Ishikawa (cell line): ENCODE measurements around the gene PAK2.

Experiments
- CEBPB ChIP-seq: IDR thresholded peaks from 2 replicates; pipeline ENCODE4 v1.6.1; 2012
- CREB1 ChIP-seq: IDR thresholded peaks from 2 replicates; pipeline ENCODE4 v1.6.1; 2012; ENCODE audit warnings: low read depth
- EGR1 ChIP-seq: IDR thresholded peaks from 2 replicates; pipeline ENCODE4 v1.6.1; 2012
- EP300 ChIP-seq: IDR thresholded peaks from 2 replicates; pipeline ENCODE4 v1.6.1; 2012; ENCODE audit warnings: borderline replicate concordance
- FOXM1 ChIP-seq: IDR thresholded peaks from 2 replicates; pipeline ENCODE4 v1.6.1; 2012; ENCODE audit warnings: low read depth, borderline replicate concordance
- MAX ChIP-seq: IDR thresholded peaks from 2 replicates; pipeline ENCODE4 v1.6.1; 2012
- NFIC ChIP-seq: IDR thresholded peaks from 2 replicates; pipeline ENCODE4 v1.6.1; 2012
- RAD21 ChIP-seq: IDR thresholded peaks from 2 replicates; pipeline ENCODE4 v1.6.1; 2012; ENCODE audit warnings: low read depth
- REST ChIP-seq: IDR thresholded peaks from 2 replicates; pipeline ENCODE4 v1.6.1; 2012; ENCODE audit warnings: low read depth, mild to moderate bottlenecking
- TAF1 ChIP-seq: IDR thresholded peaks from 2 replicates; pipeline ENCODE4 v1.6.1; 2012; ENCODE audit warnings: low read depth, mild to moderate bottlenecking
- TCF12 ChIP-seq: IDR thresholded peaks from 2 replicates; pipeline ENCODE4 v1.6.1; 2012; ENCODE audit warnings: low read depth
- TEAD4 ChIP-seq: IDR thresholded peaks from 2 replicates; pipeline ENCODE4 v1.6.1; 2012
- USF1 ChIP-seq: IDR thresholded peaks from 2 replicates; pipeline ENCODE4 v1.6.1; 2012
- YY1 ChIP-seq: IDR thresholded peaks from 2 replicates; pipeline ENCODE4 v1.6.1; 2012; ENCODE audit warnings: low read depth
- ZBTB7A ChIP-seq: IDR thresholded peaks from 2 replicates; pipeline ENCODE4 v1.6.1; 2012; ENCODE audit warnings: low read depth

The PAK2 gene

GRCh38 chr3:196706327-196706726 is 33.3 kb upstream of the PAK2 start:
- TF ChIP-seq EGR1 (no peak), FOXM1 (no peak), MAX (no peak), CEBPB (no peak), TAF1 (no peak), TEAD4 (no peak), NFIC (no peak), USF1 (no peak), TCF12 (no peak), RAD21 (no peak), ZBTB7A (no peak), CREB1 (no peak), REST (no peak), EP300 (no peak), YY1 (no peak)

GRCh38 chr3:196706731-196707130 is 32.9 kb upstream of the PAK2 start:
- no peak for TF ChIP-seq MAX
- TF ChIP-seq TCF12: no peak
- no peak for TF ChIP-seq REST
- no peak for TF ChIP-seq TAF1
- TF ChIP-seq CREB1: no peak
- no peak for TF ChIP-seq USF1
- no peak for TF ChIP-seq TEAD4
- no peak for TF ChIP-seq EGR1

GRCh38 chr3:196707566-196707965 is 32.1 kb upstream of the PAK2 start:
- TF ChIP-seq CEBPB (no peak), ZBTB7A (no peak), REST (no peak), USF1 (no peak), TEAD4 (no peak), EP300 (no peak), NFIC (no peak), YY1 (no peak), CREB1 (no peak), TCF12 (no peak), TAF1 (no peak), FOXM1 (no peak), MAX (no peak), EGR1 (no peak), RAD21 (no peak)

GRCh38 chr3:196708467-196708866 is 31.2 kb upstream of the PAK2 start:
- TF ChIP-seq USF1 (no peak), CEBPB (no peak), REST (no peak), YY1 (no peak), ZBTB7A (no peak), TAF1 (no peak), CREB1 (no peak), FOXM1 (no peak), RAD21 (no peak), TEAD4 (no peak), NFIC (no peak), EP300 (no peak), MAX (no peak), EGR1 (no peak), TCF12 (no peak)
